ENCODE data around the gene ACTA2. TPM values are rescaled to one million over a fixed set of nuclear protein-coding genes. Genes with fewer than 3 reads are reported as not detected.

The ACTA2 gene
- total RNA-seq, 1 donor from 2014 or later, result 25.5 TPM

DNA sequence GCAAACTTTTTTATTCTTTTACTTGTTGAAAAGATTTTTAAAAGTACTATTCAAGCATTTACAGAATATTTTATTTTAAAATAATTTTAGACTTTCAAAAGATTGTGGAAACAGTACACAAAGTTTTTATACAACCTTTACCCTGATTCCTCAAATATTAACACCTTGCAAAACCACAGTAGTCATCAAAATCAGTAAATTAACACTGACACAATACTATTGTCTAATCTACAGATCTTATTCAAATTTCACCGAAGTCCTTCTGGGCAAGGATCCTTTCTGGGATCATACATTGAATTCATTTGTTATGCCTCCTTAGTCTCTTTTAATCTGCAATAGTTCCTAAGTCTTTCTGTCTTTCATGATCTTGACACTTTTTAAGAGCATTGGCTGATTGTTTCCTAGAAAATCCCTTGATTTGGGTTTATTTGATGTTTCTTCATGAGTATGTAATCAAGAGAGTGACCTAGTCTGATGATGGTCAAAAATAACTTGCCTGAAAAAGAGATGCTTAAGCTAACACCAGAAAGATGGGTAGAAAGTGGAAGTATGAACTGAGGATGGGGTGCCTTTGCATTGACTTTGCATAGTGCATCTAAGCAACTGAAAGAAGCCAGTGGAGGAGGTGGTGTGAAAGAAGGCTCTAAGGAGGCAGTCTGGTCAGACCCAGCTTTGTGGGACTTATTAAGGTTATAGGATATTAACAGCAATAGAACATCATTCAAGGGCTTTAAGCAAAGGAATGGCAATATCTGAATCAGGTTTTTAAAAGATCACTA, 62.8 kb downstream of the ACTA2 start:
- no peak for DNase-seq

DNA sequence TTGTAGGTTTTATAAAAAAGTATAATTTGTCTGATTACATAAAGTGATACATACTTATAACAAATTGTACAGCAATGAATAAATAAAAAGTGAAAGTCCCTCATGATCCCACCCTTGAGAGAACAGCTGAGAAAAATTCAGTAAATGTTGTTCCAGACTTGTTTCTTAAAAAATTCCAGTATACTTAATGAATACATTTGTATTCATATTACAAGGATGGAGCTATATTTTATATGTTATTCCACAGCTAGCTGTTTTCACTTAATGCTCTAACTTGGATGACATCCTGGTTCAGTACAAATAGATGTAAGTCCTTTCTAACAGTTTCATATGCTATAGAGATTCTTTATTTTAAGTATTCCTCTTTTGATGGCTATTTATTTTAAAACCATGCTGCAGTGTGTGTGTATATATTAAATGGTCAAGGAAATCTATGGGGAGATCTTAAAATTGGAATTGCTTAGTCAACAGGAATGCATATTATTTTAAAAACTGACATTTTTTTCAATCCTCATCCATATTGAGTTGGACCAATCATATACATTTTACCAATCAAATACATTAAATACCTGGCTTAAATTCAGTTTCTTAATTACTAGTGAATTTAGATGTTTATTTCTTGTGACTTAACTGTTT, 63.6 kb downstream of the ACTA2 start:
- DNase-seq, result no peak

GRCh38 chr10:88886557-88886956, 66.0 kb downstream of the ACTA2 start:
- DNase-seq, result no peak

Other genes starting within 250 kb of the ACTA2 start
- not detected in 2 replicates for gene LIPK, start 246.5 kb downstream of the ACTA2 start, total RNA-seq
- gene LIPN, start 192.8 kb downstream of the ACTA2 start, total RNA-seq, result not detected in 2 replicates
- not detected in 2 replicates for gene LIPM, start 150.0 kb downstream of the ACTA2 start, total RNA-seq
- gene ANKRD22, start 100.9 kb downstream of the ACTA2 start, total RNA-seq, result not detected in 2 replicates
- gene STAMBPL1, start 72.5 kb downstream of the ACTA2 start, total RNA-seq, result 1.0 and 1.4 TPM in 2 replicates
- gene FAS, start 38.0 kb upstream of the ACTA2 start, total RNA-seq, result 16.5 and 19.2 TPM in 2 replicates

Data from dermis blood vessel endothelial cell (primary cell).